ENCODE results near the gene CSRP1. TPM values are rescaled to one million over a fixed set of nuclear protein-coding genes. Genes with fewer than 3 reads are reported as not detected.
"Not testable (repeated sequence)": the region's sequence is repeated elsewhere in the genome, so short reads cannot be mapped to it uniquely, and the experiment has no call there.

CSRP1 gene
- total RNA-seq, 1 donor from 2014 or later: 6.2 TPM

GRCh38 chr1:201493757-201494617 is 12.9 kb downstream of the CSRP1 start:
- H3K9me3 Mint-ChIP-seq (ENCODE audit: unreplicated experiment): peaks cover 3% of the 10 kb centered on the region
- TF ChIP-seq, protein P1, sequence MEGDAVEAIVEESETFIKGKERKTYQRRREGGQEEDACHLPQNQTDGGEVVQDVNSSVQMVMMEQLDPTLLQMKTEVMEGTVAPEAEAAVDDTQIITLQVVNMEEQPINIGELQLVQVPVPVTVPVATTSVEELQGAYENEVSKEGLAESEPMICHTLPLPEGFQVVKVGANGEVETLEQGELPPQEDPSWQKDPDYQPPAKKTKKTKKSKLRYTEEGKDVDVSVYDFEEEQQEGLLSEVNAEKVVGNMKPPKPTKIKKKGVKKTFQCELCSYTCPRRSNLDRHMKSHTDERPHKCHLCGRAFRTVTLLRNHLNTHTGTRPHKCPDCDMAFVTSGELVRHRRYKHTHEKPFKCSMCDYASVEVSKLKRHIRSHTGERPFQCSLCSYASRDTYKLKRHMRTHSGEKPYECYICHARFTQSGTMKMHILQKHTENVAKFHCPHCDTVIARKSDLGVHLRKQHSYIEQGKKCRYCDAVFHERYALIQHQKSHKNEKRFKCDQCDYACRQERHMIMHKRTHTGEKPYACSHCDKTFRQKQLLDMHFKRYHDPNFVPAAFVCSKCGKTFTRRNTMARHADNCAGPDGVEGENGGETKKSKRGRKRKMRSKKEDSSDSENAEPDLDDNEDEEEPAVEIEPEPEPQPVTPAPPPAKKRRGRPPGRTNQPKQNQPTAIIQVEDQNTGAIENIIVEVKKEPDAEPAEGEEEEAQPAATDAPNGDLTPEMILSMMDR (IDR thresholded peaks at IDR 0.05; ENCODE audit: partially characterized antibody, unreplicated experiment): no peak
- H3K27ac Mint-ChIP-seq (ENCODE audit: unreplicated experiment): no peak overlapping the region
- no peak for DNase-seq
- no peak overlapping the region for H3K4me3 Mint-ChIP-seq (ENCODE audit: unreplicated experiment)
- peaks cover 5% of the 10 kb centered on the region for H3K27me3 Mint-ChIP-seq (ENCODE audit: unreplicated experiment)
- H3K4me1 Mint-ChIP-seq (ENCODE audit: low read depth, unreplicated experiment): peaks cover 18% of the 10 kb centered on the region
- H3K36me3 Mint-ChIP-seq (ENCODE audit: unreplicated experiment): no peaks in the 10 kb centered on the region

DNA sequence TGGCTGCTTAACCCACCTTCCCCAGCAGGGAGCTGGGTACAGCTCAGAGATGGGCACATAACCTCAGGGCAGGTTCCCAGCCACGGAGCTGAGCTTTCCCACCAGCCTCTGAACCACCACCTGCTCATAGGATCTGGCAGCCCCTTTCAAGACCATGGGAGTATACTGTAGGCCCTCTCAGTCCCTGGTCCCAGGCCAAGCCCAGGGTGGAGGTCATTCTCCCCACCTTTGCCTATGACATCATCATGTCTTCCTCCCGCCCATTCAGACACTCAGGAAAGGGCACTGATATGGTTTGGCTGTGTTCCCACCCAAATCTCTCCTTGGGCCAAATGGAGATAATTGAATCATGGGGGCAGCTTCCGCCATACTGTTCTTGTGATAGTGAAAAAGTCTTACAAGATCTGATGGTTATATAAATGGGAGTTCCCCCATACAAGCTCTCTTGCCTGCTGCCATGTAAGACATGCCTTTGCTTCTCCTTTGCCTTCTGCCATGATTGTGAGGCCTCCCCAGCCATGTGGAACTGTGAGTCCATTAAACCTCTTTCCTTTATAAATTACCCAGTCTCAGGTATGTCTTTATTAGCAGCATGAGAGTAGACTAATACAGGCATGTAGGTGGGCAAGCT is 13.8 kb downstream of the CSRP1 start:
- H3K4me3 Mint-ChIP-seq (ENCODE audit: unreplicated experiment); H3K27me3 Mint-ChIP-seq (ENCODE audit: unreplicated experiment); DNase-seq; H3K27ac Mint-ChIP-seq (ENCODE audit: unreplicated experiment); H3K36me3 Mint-ChIP-seq (ENCODE audit: unreplicated experiment); H3K9me3 Mint-ChIP-seq (ENCODE audit: unreplicated experiment): not testable (repeated sequence)
- peaks cover 18% of the 10 kb centered on the region for H3K4me1 Mint-ChIP-seq (ENCODE audit: low read depth, unreplicated experiment)

DNA sequence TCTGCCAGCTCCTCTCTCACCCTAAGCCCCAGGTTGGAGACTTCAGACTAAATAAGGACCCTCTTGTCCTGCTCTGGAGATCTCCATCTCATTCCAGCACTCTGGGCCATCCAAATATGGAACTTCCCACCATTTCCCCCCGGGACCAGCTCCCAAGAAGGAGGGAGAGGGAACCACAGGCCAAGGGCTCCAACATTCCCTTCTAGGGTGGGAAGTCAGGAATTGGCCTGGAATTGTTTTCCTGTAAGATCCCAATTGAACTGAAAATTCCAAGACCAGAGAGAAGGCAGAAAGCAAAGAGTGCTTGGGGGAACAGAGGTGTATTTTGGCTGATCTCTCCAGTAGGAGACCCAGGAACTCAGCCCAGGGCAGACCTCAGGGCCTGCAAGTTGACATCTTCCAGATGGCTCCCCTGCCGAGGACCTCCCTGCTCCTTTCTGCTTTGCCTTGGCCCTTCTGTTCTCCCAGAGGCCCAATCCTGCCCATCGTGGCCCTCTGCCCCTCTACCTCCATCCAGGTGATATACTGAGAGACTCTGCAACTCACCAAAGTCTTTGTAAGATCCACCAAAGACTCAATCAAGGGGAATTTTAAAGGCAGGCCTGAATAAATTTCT is 14.9 kb downstream of the CSRP1 start:
- H3K27ac Mint-ChIP-seq (ENCODE audit: unreplicated experiment): no peak overlapping the region
- peaks cover 18% of the 10 kb centered on the region for H3K4me1 Mint-ChIP-seq (ENCODE audit: low read depth, unreplicated experiment)
- H3K9me3 Mint-ChIP-seq (ENCODE audit: unreplicated experiment): peaks cover 4% of the 10 kb centered on the region
- no peak overlapping the region for H3K4me3 Mint-ChIP-seq (ENCODE audit: unreplicated experiment)
- no peak for DNase-seq
- no peaks in the 10 kb centered on the region for H3K36me3 Mint-ChIP-seq (ENCODE audit: unreplicated experiment)
- TF ChIP-seq, protein P1 (IDR thresholded peaks at IDR 0.05; ENCODE audit: partially characterized antibody, unreplicated experiment): no peak
- H3K27me3 Mint-ChIP-seq (ENCODE audit: unreplicated experiment): peaks cover 3% of the 10 kb centered on the region

GRCh38 chr1:201490708-201491131 is 16.2 kb downstream of the CSRP1 start:
- TF ChIP-seq, protein P1 (IDR thresholded peaks at IDR 0.05; ENCODE audit: partially characterized antibody, unreplicated experiment): no peak
- peaks cover 10% of the 10 kb centered on the region for H3K4me1 Mint-ChIP-seq (ENCODE audit: low read depth, unreplicated experiment)

DNA sequence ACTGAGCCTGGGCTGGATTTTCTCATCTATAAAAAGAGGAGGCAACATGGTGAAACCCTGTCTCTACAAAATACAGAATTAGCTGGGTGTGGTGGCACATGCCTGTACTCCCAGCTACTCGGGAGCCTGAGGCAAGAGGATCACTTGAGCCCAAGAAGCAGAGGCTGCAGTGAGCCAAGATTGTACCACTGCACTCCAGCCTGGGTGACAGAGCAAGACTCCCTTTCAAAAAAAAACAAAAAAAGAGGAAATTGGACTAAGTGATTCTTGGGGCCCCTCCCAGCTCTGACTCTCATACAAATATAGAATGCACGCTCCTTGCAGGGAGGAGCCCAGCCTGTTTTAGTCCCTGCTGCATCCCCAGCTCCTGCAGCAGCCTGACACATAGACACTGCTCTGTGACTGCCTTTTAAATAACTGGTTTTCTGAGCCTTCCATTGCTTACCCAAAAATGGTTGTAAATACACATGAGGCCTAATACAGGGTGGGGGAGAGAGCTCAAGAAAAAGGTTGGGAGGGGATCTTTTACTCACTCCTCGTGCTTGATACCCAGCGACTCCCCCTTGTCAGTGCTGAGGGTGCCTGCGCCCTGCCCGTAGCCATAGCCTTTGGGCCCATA is 17.2 kb downstream of the CSRP1 start:
- no peaks in the 10 kb centered on the region for H3K36me3 Mint-ChIP-seq (ENCODE audit: unreplicated experiment)
- no peak overlapping the region for H3K4me3 Mint-ChIP-seq (ENCODE audit: unreplicated experiment)
- H3K27ac Mint-ChIP-seq (ENCODE audit: unreplicated experiment): no peak overlapping the region
- H3K27me3 Mint-ChIP-seq (ENCODE audit: unreplicated experiment): no peaks in the 10 kb centered on the region
- TF ChIP-seq, protein P1 (IDR thresholded peaks at IDR 0.05; ENCODE audit: partially characterized antibody, unreplicated experiment): no peak
- H3K9me3 Mint-ChIP-seq (ENCODE audit: unreplicated experiment): peaks cover 2% of the 10 kb centered on the region
- DNase-seq: no peak
- H3K4me1 Mint-ChIP-seq (ENCODE audit: low read depth, unreplicated experiment): peaks cover 6% of the 10 kb centered on the region

More at GRCh38 chr1:201490708-201491131, 16.2 kb downstream of the CSRP1 start:
- no peak overlapping the region for H3K4me3 Mint-ChIP-seq (ENCODE audit: unreplicated experiment)
- no peaks in the 10 kb centered on the region for H3K27me3 Mint-ChIP-seq (ENCODE audit: unreplicated experiment)
- H3K9me3 Mint-ChIP-seq (ENCODE audit: unreplicated experiment): peaks cover 2% of the 10 kb centered on the region
- H3K36me3 Mint-ChIP-seq (ENCODE audit: unreplicated experiment): no peaks in the 10 kb centered on the region
- no peak for DNase-seq
- H3K27ac Mint-ChIP-seq (ENCODE audit: unreplicated experiment): no peak overlapping the region

Data from glutamatergic neuron (in vitro differentiated cells).